GM21786 (cell line): ENCODE measurements around the gene CYP3A4.
"Not testable (repeated sequence)": the region's sequence is repeated elsewhere in the genome, so short reads cannot be mapped to it uniquely, and the experiment has no call there.

Source experiments
- ATAC-seq: cut with Tn5 transposase; IDR thresholded peaks from one replicate; pipeline ENCODE4 v1.9.1; 2021; ENCODE audit not compliant: unreplicated experiment

CYP3A4 gene

GRCh38 chr7:99762680-99763327, 21.2 kb downstream of the CYP3A4 start:
- no peak for ATAC-seq

- no peak for ATAC-seq
These were observed 28.9 kb downstream of the CYP3A4 start for GRCh38 chr7:99755085-99755484.

- ATAC-seq = no peak
These were observed 31.6 kb downstream of the CYP3A4 start for GRCh38 chr7:99752356-99752755.

GRCh38 chr7:99751322-99752052, 32.5 kb downstream of the CYP3A4 start:
- ATAC-seq = not testable (repeated sequence)

GRCh38 chr7:99748846-99749579, 35.0 kb downstream of the CYP3A4 start:
- no peak for ATAC-seq

GRCh38 chr7:99746915-99747314, 37.1 kb downstream of the CYP3A4 start:
- ATAC-seq = not testable (repeated sequence)

- ATAC-seq = not testable (repeated sequence)
These were observed 38.6 kb downstream of the CYP3A4 start for GRCh38 chr7:99745395-99745794.

- no peak for ATAC-seq
These were observed 41.1 kb downstream of the CYP3A4 start for GRCh38 chr7:99742737-99743394.

- no peak for ATAC-seq
These were observed 42.6 kb downstream of the CYP3A4 start for GRCh38 chr7:99741441-99741795.

GRCh38 chr7:99740573-99741440, 43.2 kb downstream of the CYP3A4 start:
- ATAC-seq = no peak

GRCh38 chr7:99739699-99740572, 44.0 kb downstream of the CYP3A4 start:
- no peak for ATAC-seq

GRCh38 chr7:99737726-99738125, 46.3 kb downstream of the CYP3A4 start:
- ATAC-seq = no peak

- ATAC-seq = not testable (repeated sequence)
These were observed 47.3 kb downstream of the CYP3A4 start for GRCh38 chr7:99736667-99737066.

- ATAC-seq = no peak
These were observed 49.0 kb downstream of the CYP3A4 start, which contains the start of gene CYP3A7 for GRCh38 chr7:99734987-99735386. TSS of gene CYP3A7 (minus strand) at chr7:99735196. CDS start at chr7:99735093, 103 bp downstream.

- ATAC-seq = no peak
These were observed 50.5 kb downstream of the CYP3A4 start for GRCh38 chr7:99733448-99733847.

GRCh38 chr7:99733003-99733402, 51.0 kb downstream of the CYP3A4 start:
- ATAC-seq = no peak

- no peak for ATAC-seq
These were observed 52.2 kb downstream of the CYP3A4 start for GRCh38 chr7:99731638-99732374.

- no peak for ATAC-seq
These were observed 53.0 kb downstream of the CYP3A4 start for GRCh38 chr7:99730992-99731391.
